ENCODE data around the gene ATP6V0D1.

ATP6V0D1 gene

GRCh38 chr16:67463059-67463458 is 17.9 kb downstream of the ATP6V0D1 start:
- DNase-seq (ENCODE audit: low read depth): no peak

GRCh38 chr16:67462279-67462655 is 18.7 kb downstream of the ATP6V0D1 start:
- no peak for DNase-seq (ENCODE audit: low read depth)

- DNase-seq (ENCODE audit: low read depth): no peak
Measured at GRCh38 chr16:67461600-67462278, 19.2 kb downstream of the ATP6V0D1 start.

DNA sequence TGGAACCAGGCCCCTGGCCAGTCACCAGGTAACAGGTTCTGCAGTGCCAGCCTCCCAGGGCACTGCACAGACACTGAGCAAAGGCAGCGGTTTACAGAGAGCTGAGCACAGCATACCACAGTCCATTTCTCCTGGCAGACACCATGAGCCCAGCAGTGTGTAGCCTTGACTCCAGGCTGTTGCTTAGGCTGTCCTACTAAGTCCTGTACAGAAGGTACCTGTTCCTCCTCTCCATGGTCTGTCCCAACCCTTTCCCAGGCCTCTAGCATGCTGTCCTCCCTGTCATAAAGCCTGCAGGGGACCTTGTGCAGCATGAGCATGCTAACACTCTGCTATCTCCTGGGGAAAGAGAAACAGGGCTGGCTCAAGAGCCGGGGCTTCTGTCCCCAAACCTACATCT is 20.0 kb downstream of the ATP6V0D1 start:
- no peak for DNase-seq (ENCODE audit: low read depth)

GRCh38 chr16:67460168-67460567 is 20.8 kb downstream of the ATP6V0D1 start:
- DNase-seq (ENCODE audit: low read depth): no peak

DNA sequence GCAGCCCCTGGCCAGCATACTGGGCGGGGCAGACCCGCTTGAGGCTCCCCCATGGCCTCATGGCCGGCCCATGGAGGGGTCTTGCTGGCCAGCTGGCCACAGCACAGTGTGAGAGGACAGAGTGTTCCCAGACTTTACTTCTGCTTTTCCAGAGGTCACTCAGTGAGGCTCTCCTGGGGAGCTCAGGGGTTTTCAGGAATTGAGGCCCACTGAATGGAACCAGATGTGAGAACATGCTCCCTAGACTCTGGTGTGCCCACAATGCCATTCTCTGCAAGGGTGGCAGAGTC is 21.2 kb downstream of the ATP6V0D1 start:
- no peak for DNase-seq (ENCODE audit: low read depth)

GRCh38 chr16:67459066-67459860 is 21.7 kb downstream of the ATP6V0D1 start:
- DNase-seq (ENCODE audit: low read depth): no peak

DNA sequence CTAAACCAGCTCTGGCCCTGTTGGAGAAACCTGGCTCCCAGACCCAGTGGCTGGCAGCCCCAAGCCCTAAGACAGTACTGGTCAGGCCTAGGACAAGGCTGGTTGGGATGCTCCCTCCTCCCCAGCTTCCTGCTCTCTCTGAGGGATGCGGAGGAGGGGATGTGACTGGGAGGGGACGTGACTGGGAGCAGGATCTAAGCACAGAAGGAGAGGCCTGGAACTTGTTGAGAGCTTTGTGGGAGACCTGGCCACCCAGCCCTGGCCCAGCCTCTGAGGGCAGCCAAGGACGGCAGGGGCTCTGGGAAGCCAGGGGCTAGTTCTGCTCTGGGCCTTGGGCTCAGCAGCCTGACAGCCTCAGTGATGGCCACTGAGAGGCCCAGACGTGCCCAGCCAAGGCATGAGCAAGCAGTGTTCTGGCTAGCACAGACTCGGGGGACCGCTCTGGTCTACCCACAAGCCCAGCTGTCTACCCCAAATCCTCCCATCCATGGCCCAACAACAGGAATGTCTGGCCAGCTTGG is 22.8 kb downstream of the ATP6V0D1 start:
- no peak for DNase-seq (ENCODE audit: low read depth)

DNA sequence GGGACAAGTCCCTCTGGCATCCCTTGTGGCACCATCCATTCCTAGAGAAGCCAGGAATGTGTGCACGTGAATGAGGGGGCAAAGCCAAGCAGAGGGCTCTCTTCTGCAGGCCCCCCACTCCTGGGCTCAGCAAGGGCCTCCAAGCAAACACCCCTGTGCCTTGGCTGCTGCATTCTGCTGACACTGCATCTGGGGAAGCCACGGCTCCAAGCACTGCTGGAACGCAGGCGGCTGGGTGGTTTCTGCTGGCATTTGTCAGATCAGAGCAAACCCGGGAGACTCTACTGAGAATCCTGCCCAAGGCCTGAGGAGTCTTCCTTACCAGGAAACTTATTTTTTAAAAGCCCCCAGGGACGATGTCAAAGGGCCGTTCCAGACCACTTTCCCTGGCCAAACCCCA is 23.3 kb downstream of the ATP6V0D1 start:
- no peak for DNase-seq (ENCODE audit: low read depth)

DNA sequence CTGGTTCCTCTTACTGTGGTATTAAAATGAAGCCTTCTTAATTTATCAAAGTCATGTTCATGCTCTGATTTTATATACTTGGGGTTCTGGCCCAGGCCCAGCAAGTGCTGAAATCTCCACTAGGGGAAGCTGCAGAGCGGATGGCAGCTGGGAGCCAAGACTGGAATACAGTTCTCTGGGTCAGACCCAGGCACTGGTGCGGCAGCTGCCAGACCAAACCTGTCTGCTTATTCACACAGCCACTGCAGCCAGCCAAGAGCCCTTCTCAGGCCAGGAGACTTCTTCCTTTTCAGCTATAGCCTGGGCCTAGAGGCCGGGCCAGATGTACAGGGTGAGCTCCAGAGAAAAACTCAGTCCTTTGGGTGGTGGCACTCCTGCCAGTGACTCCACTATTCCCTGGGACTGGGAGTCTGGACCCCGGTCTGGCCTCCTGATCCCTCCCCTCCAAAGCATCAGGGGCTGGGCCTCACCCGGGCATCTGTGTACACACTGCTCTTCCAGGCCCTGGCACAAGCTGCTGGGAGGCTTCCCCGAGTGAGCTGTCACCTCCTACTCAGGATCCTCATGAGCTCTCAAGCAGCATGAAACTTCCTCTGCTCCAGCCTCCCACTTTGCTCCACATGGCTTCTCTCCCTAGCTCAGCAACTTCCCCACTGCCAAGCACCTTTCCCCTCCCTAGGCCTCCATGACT is 24.4 kb downstream of the ATP6V0D1 start:
- DNase-seq (ENCODE audit: low read depth): no peak

DNA sequence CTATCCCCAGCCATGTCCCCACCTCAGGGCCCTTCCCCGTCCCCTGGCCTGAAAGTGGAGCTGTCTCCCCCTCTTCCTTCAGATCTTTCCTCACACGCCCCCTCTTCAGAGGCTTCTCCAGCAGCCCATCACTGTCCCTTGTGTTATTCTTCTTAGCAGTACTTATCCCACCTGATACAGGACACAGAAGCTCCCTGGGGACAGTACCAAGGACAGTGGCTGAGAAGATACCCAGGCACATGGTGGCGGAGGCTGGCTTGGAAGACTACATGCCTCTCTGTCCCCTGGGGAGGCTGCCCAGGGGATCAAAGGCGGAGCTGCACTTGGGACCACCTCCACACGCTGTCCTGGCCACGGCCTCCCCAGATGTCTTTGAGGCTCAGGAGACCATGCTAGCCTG is 26.1 kb downstream of the ATP6V0D1 start:
- no peak for DNase-seq (ENCODE audit: low read depth)

DNA sequence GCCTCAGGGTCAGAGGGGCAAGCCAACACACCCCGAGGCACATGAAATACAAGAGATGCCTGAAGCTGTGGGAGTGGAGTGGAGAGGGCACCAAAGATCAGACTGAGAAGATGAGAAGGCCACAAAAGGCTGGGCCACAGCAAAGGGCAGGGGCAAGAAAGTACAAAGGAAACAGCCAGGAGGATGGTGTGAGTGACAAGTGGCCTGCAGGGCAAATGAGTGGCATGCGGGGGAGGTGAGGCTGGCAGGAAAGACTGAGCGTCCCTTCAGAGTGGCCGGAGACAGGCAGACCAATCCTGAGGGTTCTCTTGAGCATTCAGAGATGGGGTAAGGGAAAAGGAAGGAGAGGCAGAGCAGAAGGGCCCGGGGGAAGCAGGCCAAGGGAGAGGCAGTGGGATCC is 26.9 kb downstream of the ATP6V0D1 start:
- DNase-seq (ENCODE audit: low read depth): no peak

- no peak for DNase-seq (ENCODE audit: low read depth)
Measured at GRCh38 chr16:67451704-67452435, 29.1 kb downstream of the ATP6V0D1 start.

GRCh38 chr16:67451061-67451703 is 29.8 kb downstream of the ATP6V0D1 start:
- no peak for DNase-seq (ENCODE audit: low read depth)

- DNase-seq (ENCODE audit: low read depth): no peak
Measured at GRCh38 chr16:67449739-67450138, 31.2 kb downstream of the ATP6V0D1 start.

DNA sequence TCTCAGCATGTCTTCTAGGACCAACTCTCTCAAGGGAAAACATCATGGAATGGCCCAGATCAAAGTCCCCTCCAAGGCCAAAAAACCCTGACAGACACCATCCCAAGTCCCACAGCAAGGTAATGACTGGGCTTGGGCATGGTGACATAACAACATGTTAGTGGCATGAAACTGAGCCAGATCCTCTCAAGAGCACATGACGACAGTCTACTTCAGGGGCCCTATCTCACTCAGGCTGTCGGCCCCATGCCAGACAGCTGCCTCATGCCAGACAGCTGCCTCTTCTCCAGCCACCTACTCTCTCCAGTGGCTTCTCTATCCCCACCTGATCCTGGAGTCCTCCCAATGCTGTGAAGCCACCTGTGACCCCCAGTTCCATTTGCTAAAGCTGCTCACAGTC is 31.6 kb downstream of the ATP6V0D1 start:
- DNase-seq (ENCODE audit: low read depth): no peak

- DNase-seq (ENCODE audit: low read depth): no peak
Measured at GRCh38 chr16:67448580-67448979, 32.4 kb downstream of the ATP6V0D1 start.

GRCh38 chr16:67447508-67448076 is 33.4 kb downstream of the ATP6V0D1 start:
- peak; percentile 69 for DNase-seq (ENCODE audit: low read depth)

DNA sequence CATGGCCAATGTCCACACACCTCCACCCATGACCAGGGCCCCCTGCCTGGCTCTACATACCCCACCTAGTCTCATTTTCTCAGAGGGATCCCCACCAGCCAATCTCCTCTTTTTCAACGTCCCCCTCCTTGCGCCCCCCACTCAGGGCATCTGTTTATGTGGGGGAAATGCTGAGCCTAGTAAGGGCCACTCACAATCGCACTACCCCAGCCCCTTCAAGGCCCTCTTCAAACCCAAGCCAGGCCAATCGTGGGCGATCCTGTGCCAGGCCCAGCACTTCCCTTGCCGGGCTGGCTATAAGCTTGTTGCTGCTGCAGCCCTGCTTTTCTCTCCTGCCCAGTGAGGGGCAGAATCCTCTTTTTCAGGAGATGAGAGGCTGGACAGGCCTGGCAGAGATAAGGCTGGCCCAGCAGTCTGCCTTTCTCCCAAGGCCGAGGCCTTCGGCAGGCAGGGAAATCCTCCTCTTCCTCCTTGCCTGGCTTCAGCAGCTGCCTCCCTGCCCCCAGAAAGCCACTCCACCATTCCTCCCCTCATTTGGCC is 33.9 kb downstream of the ATP6V0D1 start:
- DNase-seq (ENCODE audit: low read depth): no peak

GRCh38 chr16:67445913-67446907 is 34.7 kb downstream of the ATP6V0D1 start:
- DNase-seq (ENCODE audit: low read depth): no peak
